SJSA1 (cell line): Measurements from ENCODE around the gene CEP162. TPM values are rescaled to one million over a fixed set of nuclear protein-coding genes. Genes with fewer than 3 reads are reported as not detected.

Experiments used
- DNase-seq, 2 experiments: peaks; one replicate each; pipeline ENCODE4 v3.0.0-alpha.2; 2015 to 2020; ENCODE audit warnings: low spot score in 2 of 2, low read depth in 1 of 2
- H3K27ac ChIP-seq: fragments of 250-450 bp; sonication (Bioruptor Pico); 2 replicates; pipeline ENCODE4 v1.5.1; 2020; ENCODE audit warnings: mild to moderate bottlenecking, moderate library complexity
- H3K27me3 ChIP-seq: fragments of 250-450 bp; sonication (Bioruptor Pico); replicated peaks from 2 replicates; pipeline ENCODE4 v1.5.1; 2020; ENCODE audit warnings: mild to moderate bottlenecking, moderate library complexity
- H3K36me3 ChIP-seq: fragments of 250-450 bp; sonication (Bioruptor Pico); 2 replicates; pipeline ENCODE4 v1.5.1; 2020; ENCODE audit warnings: mild to moderate bottlenecking
- H3K4me1 ChIP-seq: fragments of 250-450 bp; sonication (Bioruptor Pico); replicated peaks from 2 replicates; pipeline ENCODE4 v1.6.1; 2021; ENCODE audit warnings: mild to moderate bottlenecking
- H3K4me3 ChIP-seq: fragments of 250-450 bp; sonication (Bioruptor Pico); 2 replicates; pipeline ENCODE4 v1.5.1; 2020; ENCODE audit warnings: mild to moderate bottlenecking
- H3K9me3 ChIP-seq: fragments of 250-450 bp; sonication (Bioruptor Pico); replicated peaks from 2 replicates; pipeline ENCODE4 v1.5.1; 2020; ENCODE audit warnings: mild to moderate bottlenecking
- total RNA-seq: library from RNA; depleted of rRNA; stranded (reverse); fragments of >200 nt; shearing (Covaris generic); gene quantifications from 2 replicates; pipeline ENCODE4 v1.2.3, GENCODE V29; 2014; rRNA removed

Gene CEP162
- total RNA-seq, 1 experiment from 2014 or later = 10.2 TPM

DNA sequence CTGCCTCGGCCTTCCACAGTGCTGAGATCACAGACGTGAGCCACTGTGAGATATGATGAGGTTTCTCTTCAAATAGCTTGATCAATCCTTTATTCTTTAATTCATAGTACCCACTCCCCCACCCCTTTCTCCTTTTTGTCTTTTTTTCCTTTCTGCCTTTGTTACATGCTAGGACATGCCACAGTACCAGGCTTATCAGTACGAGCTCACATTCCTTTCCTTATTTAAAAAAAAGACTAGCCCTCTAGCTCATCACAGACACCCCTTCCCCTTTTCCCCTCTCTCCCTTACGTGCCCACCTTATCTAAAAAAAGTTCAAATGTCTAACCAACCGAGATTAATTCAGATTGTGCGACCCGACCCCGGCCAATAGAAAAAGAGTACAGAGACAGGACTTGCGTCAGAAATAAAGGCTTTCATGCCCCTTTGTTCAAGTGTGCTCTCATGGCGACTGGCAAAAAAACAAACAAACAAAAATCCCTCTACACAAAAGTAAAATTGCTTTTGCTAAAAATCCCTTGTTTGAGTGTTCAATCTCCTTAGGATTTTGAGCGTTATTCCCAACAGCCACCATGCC, 144.7 kb downstream of the CEP162 start:
- Histone ChIP-seq H3K9me3 (no peaks in the 10 kb centered on the region), H3K36me3 (no peaks in the 10 kb centered on the region), H3K4me3 (no peak overlapping the region), H3K27me3 (no peaks in the 10 kb centered on the region; the same call in 1 of the 2 replicates), H3K4me1 (no peaks in the 10 kb centered on the region), H3K27ac (no peak overlapping the region)
- DNase-seq = no peak

DNA sequence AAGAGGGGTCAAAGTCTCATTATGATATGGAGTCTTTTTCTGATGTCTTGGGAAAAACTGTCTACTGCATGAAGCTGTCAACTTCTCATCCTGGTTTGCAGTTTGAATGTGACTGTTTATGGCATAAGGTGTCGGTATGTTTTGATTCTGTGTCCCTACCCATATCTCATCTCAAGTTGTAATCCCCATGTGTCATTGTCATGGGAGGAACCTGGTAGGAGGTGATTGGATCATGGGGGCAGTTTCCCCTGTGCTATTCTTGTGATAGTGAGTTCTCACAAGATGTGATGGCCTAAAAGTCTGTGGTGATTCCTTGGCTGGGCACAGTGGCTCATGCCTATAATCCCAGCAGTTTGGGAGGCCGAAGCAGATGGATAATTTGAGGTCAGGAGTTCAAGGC, 146.2 kb downstream of the CEP162 start:
- DNase-seq = no peak
- no peaks in the 10 kb centered on the region for H3K9me3 ChIP-seq
- no peak overlapping the region for H3K27ac ChIP-seq
- no peak overlapping the region for H3K4me3 ChIP-seq
- no peaks in the 10 kb centered on the region for H3K36me3 ChIP-seq
- H3K4me1 ChIP-seq = no peaks in the 10 kb centered on the region
- H3K27me3 ChIP-seq = no peaks in the 10 kb centered on the region; the same call in 1 of the 2 replicates

DNA sequence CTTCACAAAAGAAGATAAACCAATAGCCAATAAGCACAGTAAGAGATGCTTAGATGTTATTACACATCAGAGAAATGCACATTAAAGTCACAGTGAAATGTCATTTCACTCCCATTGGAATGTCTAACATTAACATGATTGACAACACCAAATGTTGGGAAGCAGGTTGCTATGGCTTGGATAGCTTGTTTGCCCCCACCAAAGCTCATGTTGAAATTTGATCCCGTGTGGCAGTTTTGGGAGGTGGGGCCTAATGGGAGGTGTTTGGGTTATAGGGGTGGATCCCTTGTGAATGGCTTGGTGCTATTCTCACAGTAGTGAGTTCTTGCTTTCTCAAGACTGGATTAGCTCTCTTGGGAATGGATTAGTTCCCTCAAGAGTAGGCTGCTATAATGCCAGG, 149.1 kb downstream of the CEP162 start:
- Histone ChIP-seq H3K27ac (no peak overlapping the region), H3K27me3 (no peaks in the 10 kb centered on the region), H3K4me1 (no peaks in the 10 kb centered on the region), H3K9me3 (no peaks in the 10 kb centered on the region), H3K36me3 (no peaks in the 10 kb centered on the region), H3K4me3 (no peak overlapping the region)
- DNase-seq = no peak

GRCh38 chr6:84077645-84078044, 149.8 kb downstream of the CEP162 start:
- H3K9me3 ChIP-seq = no peaks in the 10 kb centered on the region
- no peak overlapping the region for H3K27ac ChIP-seq
- no peak for DNase-seq
- H3K36me3 ChIP-seq = no peaks in the 10 kb centered on the region
- no peak overlapping the region for H3K4me3 ChIP-seq
- no peaks in the 10 kb centered on the region for H3K27me3 ChIP-seq
- no peaks in the 10 kb centered on the region for H3K4me1 ChIP-seq

- Histone ChIP-seq H3K4me3 (no peak overlapping the region), H3K27ac (no peak overlapping the region), H3K27me3 (no peaks in the 10 kb centered on the region), H3K4me1 (no peaks in the 10 kb centered on the region), H3K9me3 (no peaks in the 10 kb centered on the region), H3K36me3 (no peaks in the 10 kb centered on the region)
- no peak for DNase-seq
Measured at GRCh38 chr6:84074988-84075781, 152.3 kb downstream of the CEP162 start.

Other genes starting within 250 kb of the CEP162 start
- gene MRAP2, start 193.9 kb downstream of the CEP162 start, total RNA-seq = not detected in 2 replicates